ENCODE measurements around the gene P3H2.

DNA sequence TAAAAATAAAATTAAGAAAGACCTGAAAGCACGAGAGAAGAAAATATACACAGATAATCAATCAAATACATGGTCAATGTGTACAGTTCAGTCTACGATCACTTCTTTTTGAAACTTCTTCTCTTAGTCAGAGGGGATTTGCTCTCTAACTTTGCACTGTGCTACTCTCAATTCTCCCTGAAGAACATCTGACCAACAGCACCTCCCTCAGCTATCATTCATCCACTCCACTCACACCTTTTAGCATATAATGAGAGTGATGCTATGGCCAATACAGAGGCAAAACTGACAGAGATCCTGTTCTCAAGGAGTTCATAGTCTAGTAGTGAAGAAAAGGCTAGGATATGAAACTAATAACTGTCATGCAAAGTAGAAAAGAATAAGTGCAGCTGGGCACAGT lies 45.9 kb downstream of the P3H2 start:
- TF ChIP-seq, protein P1, sequence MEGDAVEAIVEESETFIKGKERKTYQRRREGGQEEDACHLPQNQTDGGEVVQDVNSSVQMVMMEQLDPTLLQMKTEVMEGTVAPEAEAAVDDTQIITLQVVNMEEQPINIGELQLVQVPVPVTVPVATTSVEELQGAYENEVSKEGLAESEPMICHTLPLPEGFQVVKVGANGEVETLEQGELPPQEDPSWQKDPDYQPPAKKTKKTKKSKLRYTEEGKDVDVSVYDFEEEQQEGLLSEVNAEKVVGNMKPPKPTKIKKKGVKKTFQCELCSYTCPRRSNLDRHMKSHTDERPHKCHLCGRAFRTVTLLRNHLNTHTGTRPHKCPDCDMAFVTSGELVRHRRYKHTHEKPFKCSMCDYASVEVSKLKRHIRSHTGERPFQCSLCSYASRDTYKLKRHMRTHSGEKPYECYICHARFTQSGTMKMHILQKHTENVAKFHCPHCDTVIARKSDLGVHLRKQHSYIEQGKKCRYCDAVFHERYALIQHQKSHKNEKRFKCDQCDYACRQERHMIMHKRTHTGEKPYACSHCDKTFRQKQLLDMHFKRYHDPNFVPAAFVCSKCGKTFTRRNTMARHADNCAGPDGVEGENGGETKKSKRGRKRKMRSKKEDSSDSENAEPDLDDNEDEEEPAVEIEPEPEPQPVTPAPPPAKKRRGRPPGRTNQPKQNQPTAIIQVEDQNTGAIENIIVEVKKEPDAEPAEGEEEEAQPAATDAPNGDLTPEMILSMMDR (IDR thresholded peaks at IDR 0.05), result no peak
- no peak for TF ChIP-seq POLR2A (IDR thresholded peaks at IDR 0.05)
